ENCODE measurements around the gene PCAT7. TPM values are rescaled to one million over a fixed set of nuclear protein-coding genes. Genes with fewer than 3 reads are reported as not detected.

PCAT7 gene
- total and polyA plus RNA-seq, 10 of the 15 experiments (the other 5 are each of a cell fraction or from before 2014, with no cell fraction given) = 0.04 TPM; not detected in 9

GRCh38 chr9:94545940-94546339, 8.9 kb upstream of the PCAT7 start:
- Histone ChIP-seq H3K4me3 (no peak overlapping the region), H3K27me3 (replicated peaks in 1 of 2; ENCODE audit: control insufficient read depth in 2 of 2, insufficient read depth in 2 of 2, low read length in 1 of 2) (no peaks in the 10 kb centered on the region), H3K9ac (ENCODE audit: control insufficient read depth, insufficient read depth, low read length) (no peak overlapping the region), H3K4me2 (ENCODE audit: control insufficient read depth, insufficient read depth) (no peak overlapping the region), H3K4me1 (ENCODE audit: control insufficient read depth, insufficient read depth, low read length) (no peaks in the 10 kb centered on the region), H3K9me3 (replicated peaks; ENCODE audit: control insufficient read depth, insufficient read depth, low read length) (no peaks in the 10 kb centered on the region), H4K20me1 (ENCODE audit: control insufficient read depth, insufficient read depth) (no peaks in the 10 kb centered on the region), H3K36me3 (ENCODE audit: control insufficient read depth in 2 of 2, insufficient read depth in 2 of 2, low read length in 1 of 2) (no peaks in the 10 kb centered on the region), H3K27ac (ENCODE audit: control insufficient read depth, insufficient read depth) (no peak overlapping the region), H3K79me2 (ENCODE audit: control insufficient read depth, insufficient read depth, low read length) (no peaks in the 10 kb centered on the region), H2AFZ (ENCODE audit: control insufficient read depth, low read depth, low read length) (no peak overlapping the region)
- ChIA-PET SMC1A (ENCODE audit: uncharacterized antibody, unreplicated experiment) (no interaction called here), RAD21 (ENCODE audit: unreplicated experiment) (no interaction called here), POLR2A (no interaction called here), CTCF (interaction anchor here (0.6 kb wide), 1 partner anchor 70 kb away, joined by 3 read pairs; no protein-coding TSS in a partner anchor)
- no TSS peak for BruUV-seq (replicated peaks)
- ATAC-seq (no peak), FAIRE-seq (no peak), DNase-seq (ENCODE audit: low read depth, low spot score) (no peak)
- in situ Hi-C loops (cut with MboI) = no loop called here
- TF ChIP-seq KLF5 (IDR thresholded peaks at IDR 0.05; ENCODE audit: partially characterized antibody) = no peak
- TF ChIP-seq RELA (IDR thresholded peaks at IDR 0.05; ENCODE audit: borderline replicate concordance, partially characterized antibody) = no peak
- no peak for TF ChIP-seq ZNF207 (IDR thresholded peaks at IDR 0.05; ENCODE audit: borderline replicate concordance)
- TF ChIP-seq ZBTB40 (IDR thresholded peaks at IDR 0.05; ENCODE audit: borderline replicate concordance) = no peak
- no peak for TF ChIP-seq CREB1 (IDR thresholded peaks at IDR 0.05; ENCODE audit: low read depth)
- no peak for TF ChIP-seq STAT3 (IDR thresholded peaks at IDR 0.05; ENCODE audit: low read depth, low read length)
- TF ChIP-seq MYB (IDR thresholded peaks at IDR 0.05; ENCODE audit: borderline replicate concordance, low read depth, low read length) = no peak
- TF ChIP-seq CBX5 (IDR thresholded peaks at IDR 0.05; ENCODE audit: low read depth) = no peak
- TF ChIP-seq RAD51 (IDR thresholded peaks at IDR 0.05) = no peak
- no peak for TF ChIP-seq EGR1 (IDR thresholded peaks at IDR 0.05; ENCODE audit: borderline replicate concordance in 1 of 2, low read depth in 2 of 2, low read length in 2 of 2)
- no peak for TF ChIP-seq RBBP5 (conservative IDR thresholded peaks at IDR 0.05)
- no peak for TF ChIP-seq USF1 (IDR thresholded peaks at IDR 0.05; ENCODE audit: borderline replicate concordance, extremely low read length, insufficient read depth, low read depth, low read length)
- TF ChIP-seq WRNIP1 (IDR thresholded peaks at IDR 0.05; ENCODE audit: borderline replicate concordance, low read depth, low read length) = no peak
- TF ChIP-seq SUPT20H (IDR thresholded peaks at IDR 0.05; ENCODE audit: borderline replicate concordance, control insufficient read depth, low read depth, low read length) = no peak
- no peak for TF ChIP-seq SREBF1 (IDR thresholded peaks at IDR 0.05; ENCODE audit: low read length)
- 0% methylated on average over 1 of the region's 1 CpG for WGBS (ENCODE audit: insufficient coverage, insufficient replicate concordance, low lambda C conversion rate, missing lambda C conversion rate)
- intact Hi-C loops (cut with micrococcal nuclease; ENCODE audit: unreplicated experiment) = no loop called here

All from GM12878 (cell line).